ENCODE data around the gene BCKDK. TPM values are rescaled to one million over a fixed set of nuclear protein-coding genes. Genes with fewer than 3 reads are reported as not detected.
"Not testable (repeated sequence)": the region's sequence is repeated elsewhere in the genome, so short reads cannot be mapped to it uniquely, and the experiment has no call there.

The BCKDK gene
- total and polyA plus RNA-seq, 2 donors = 9.3 to 16.7 TPM

DNA sequence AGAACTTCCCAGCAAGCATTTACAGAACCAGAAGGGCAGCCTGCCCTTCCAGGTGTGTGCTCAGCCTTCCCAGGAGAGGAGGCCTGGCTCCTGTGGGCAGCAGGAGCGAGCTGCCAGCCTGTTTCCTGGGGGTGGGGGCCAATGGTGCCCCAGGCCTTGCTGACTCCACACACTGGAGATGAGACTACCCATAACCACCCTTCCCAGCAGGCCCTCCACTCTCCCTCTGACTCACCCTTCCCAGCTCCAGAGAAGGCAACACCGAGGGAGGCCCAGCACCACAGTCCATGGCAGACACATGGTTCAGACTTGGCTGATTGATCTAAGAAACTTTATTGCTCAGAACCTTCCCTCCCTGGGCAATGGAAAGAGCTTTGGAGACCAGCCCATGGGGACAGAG, 17.6 kb upstream of the BCKDK start:
- 98% methylated on average over 2 of the region's 2 CpGs for WGBS
- Histone ChIP-seq H3K4me1 (ENCODE audit: control insufficient read depth in 2 of 2, insufficient read depth in 2 of 2, low read length in 2 of 2) (peaks cover 10 to 15% of the 10 kb centered on the region in 2 donors), H3K9me3 (ENCODE audit: control insufficient read depth in 2 of 2, insufficient read depth in 1 of 2, low read length in 1 of 2) (peaks cover 0 to 4% of the 10 kb centered on the region in 2 donors), H3K36me3 (ENCODE audit: control insufficient read depth in 2 of 2, insufficient read depth in 2 of 2, low read length in 1 of 2) (peaks cover 36 to 42% of the 10 kb centered on the region in 2 donors), H3K27ac (ENCODE audit: low read depth in 1 of 2, low read length in 1 of 2) (no peak overlapping the region), H3K4me3 (ENCODE audit: low read length in 2 of 2) (no peak overlapping the region), H3K27me3 (ENCODE audit: control insufficient read depth in 2 of 2, insufficient read depth in 1 of 2, low read length in 1 of 2) (no peaks in the 10 kb centered on the region)
- DNase-seq (ENCODE audit: low read depth in 6 of 9, low spot score in 9 of 9) = no peak

DNA sequence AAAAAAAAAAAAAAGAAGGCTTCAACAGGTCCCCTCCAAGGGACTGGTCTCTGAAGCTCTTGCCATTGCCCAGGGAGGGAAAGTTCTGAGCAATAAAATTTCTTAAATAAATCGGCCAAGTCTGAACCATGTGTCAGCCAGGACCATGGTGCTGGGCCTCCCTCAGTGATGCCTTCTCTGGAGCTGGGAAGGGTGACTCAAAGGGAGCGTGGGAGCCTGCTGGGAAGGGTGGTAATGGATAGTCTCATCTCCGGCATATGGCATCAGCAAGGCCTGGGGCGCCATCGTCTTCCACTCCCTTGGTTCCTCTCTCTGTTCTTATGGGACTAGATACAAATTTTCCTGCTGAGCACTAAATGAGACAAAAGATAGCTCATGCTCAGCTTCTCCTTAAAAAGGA, 15.9 kb upstream of the BCKDK start:
- 98% methylated on average over 5 of the region's 5 CpGs for WGBS

DNA sequence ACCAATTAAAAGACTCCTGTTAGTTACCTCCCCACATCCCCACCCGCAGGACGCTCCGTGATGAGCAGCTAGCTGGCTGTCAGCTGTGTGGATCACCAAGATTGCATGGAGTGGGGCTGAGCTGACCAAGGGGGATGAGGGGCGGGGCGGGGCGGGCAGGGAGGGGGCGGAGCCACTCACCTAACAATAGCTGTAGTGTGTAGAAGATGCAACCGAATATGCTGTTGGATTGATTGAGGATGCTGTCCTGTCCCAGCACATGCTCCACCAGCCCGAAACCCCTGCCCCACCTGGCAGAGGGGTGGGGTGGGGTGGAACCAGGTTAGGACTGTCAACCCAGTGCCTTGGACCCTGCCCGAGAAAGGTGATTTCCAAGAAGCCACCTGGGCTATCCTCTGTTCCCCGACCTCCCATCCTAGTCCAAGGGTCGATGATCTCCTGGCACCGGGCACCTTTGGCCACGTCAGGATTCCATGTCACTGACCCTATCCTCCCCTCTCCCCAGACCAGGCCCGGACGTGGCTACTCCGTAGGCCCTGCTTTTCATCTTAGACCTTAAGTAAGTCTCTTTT, 15.0 kb upstream of the BCKDK start:
- Histone ChIP-seq H3K9me3 (ENCODE audit: control insufficient read depth in 2 of 2, insufficient read depth in 1 of 2, low read length in 1 of 2) (peaks cover 0 to 4% of the 10 kb centered on the region in 2 donors), H3K27me3 (ENCODE audit: control insufficient read depth in 2 of 2, insufficient read depth in 1 of 2, low read length in 1 of 2) (no peaks in the 10 kb centered on the region), H3K4me3 (ENCODE audit: low read length in 2 of 2) (no peak overlapping the region), H3K4me1 (ENCODE audit: control insufficient read depth in 2 of 2, insufficient read depth in 2 of 2, low read length in 2 of 2) (peaks cover 10 to 18% of the 10 kb centered on the region in 2 donors), H3K27ac (ENCODE audit: low read depth in 1 of 2, low read length in 1 of 2) (peak overlapping the region in 1 of 2 donors; percentile 18), H3K36me3 (ENCODE audit: control insufficient read depth in 2 of 2, insufficient read depth in 2 of 2, low read length in 1 of 2) (peaks cover 19 to 25% of the 10 kb centered on the region in 2 donors)
- 86% methylated on average over 17 of the region's 17 CpGs for WGBS
- DNase-seq (ENCODE audit: low read depth in 6 of 9, low spot score in 9 of 9) = no peak

More for the DNA sequence above, 15.9 kb upstream of the BCKDK start:
- Histone ChIP-seq H3K27ac (ENCODE audit: low read depth in 1 of 2, low read length in 1 of 2) (no peak overlapping the region), H3K36me3 (ENCODE audit: control insufficient read depth in 2 of 2, insufficient read depth in 2 of 2, low read length in 1 of 2) (peaks cover 20 to 29% of the 10 kb centered on the region in 2 donors), H3K27me3 (ENCODE audit: control insufficient read depth in 2 of 2, insufficient read depth in 1 of 2, low read length in 1 of 2) (no peaks in the 10 kb centered on the region), H3K9me3 (ENCODE audit: control insufficient read depth in 2 of 2, insufficient read depth in 1 of 2, low read length in 1 of 2) (peaks cover 0 to 4% of the 10 kb centered on the region in 2 donors), H3K4me1 (ENCODE audit: control insufficient read depth in 2 of 2, insufficient read depth in 2 of 2, low read length in 2 of 2) (peaks cover 10 to 18% of the 10 kb centered on the region in 2 donors), H3K4me3 (ENCODE audit: low read length in 2 of 2) (no peak overlapping the region)
- no peak for DNase-seq (ENCODE audit: low read depth in 6 of 9, low spot score in 9 of 9)

DNA sequence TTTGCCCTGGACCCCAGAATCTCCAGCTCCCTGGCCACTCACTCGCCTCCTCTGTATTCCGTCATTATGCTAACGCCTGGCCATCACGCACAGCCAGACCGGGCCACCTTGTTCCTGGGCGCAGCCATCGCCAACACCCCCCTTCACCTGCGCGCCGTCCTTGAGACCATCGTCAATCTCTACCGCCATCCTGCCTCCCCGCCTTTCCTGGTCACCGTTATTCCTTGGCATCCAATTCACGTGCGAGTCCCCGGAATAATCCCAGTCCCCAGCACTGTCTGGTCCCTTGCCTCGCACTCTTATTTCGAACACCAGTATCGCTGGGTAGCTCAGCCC, 14.1 kb upstream of the BCKDK start:
- peaks cover 0 to 4% of the 10 kb centered on the region in 2 donors for H3K9me3 ChIP-seq (ENCODE audit: control insufficient read depth in 2 of 2, insufficient read depth in 1 of 2, low read length in 1 of 2)
- peaks cover 10 to 18% of the 10 kb centered on the region in 2 donors for H3K4me1 ChIP-seq (ENCODE audit: control insufficient read depth in 2 of 2, insufficient read depth in 2 of 2, low read length in 2 of 2)
- no peak for DNase-seq (ENCODE audit: low read depth in 6 of 9, low spot score in 9 of 9)
- H3K27me3 ChIP-seq (ENCODE audit: control insufficient read depth in 2 of 2, insufficient read depth in 1 of 2, low read length in 1 of 2) = no peaks in the 10 kb centered on the region
- H3K4me3 ChIP-seq (ENCODE audit: low read length in 2 of 2) = peak overlapping the region; percentile 79 to 90
- H3K36me3 ChIP-seq (ENCODE audit: control insufficient read depth in 2 of 2, insufficient read depth in 2 of 2, low read length in 1 of 2) = peaks cover 19% of the 10 kb centered on the region in 2 donors
- WGBS = 2% methylated on average over 20 of the region's 20 CpGs
- peak overlapping the region; percentile 97 for H3K27ac ChIP-seq (ENCODE audit: low read depth in 1 of 2, low read length in 1 of 2)

DNA sequence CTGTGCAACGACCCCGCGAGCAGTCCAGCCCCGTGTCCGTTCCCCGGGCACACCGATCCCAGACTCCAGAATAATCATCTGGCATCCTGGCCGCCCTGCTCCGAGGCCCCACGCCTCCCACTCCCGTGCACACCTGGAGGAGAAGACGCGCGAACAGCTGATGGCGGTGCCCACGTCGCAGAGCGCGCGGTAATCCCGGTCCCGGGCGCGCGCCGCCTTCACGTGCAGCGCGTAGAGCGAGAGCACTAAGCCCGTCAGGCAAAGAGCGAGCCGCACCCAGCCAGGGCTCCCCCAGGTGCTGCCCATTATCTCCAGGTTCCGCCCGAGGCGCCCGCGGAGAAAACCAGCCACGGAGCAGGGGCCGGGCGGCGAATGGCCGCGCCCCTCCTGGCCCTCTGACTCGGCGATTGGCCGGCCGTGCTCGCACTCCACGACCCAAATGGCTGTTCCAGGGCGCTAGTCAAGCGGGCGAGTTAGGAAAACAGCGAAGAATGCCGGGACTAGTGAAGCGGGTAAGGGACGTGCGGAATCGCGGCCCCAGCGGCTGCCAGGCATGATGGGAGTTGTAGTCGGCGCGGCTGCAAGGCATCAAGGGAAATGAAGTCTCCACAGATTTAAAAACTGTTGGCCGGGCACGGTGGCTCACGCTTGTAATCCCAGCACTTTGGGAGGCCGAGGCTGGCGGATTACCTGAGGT, 13.6 kb upstream of the BCKDK start, which contains the start of gene VKORC1:
TSS of gene VKORC1 (minus strand) at position 374 of the 697 bp plus-strand sequence. CDS start at position 306, 68 bp downstream.
- H3K4me1 ChIP-seq (ENCODE audit: control insufficient read depth in 2 of 2, insufficient read depth in 2 of 2, low read length in 2 of 2) = peaks cover 10 to 18% of the 10 kb centered on the region in 2 donors
- peak within 1 kb of the TSS; percentile 79 to 90 for H3K4me3 ChIP-seq (ENCODE audit: low read length in 2 of 2)
- no peaks in the 10 kb centered on the region for H3K27me3 ChIP-seq (ENCODE audit: control insufficient read depth in 2 of 2, insufficient read depth in 1 of 2, low read length in 1 of 2)
- peak; percentile 65 to 93 (median 82) for DNase-seq (ENCODE audit: low read depth in 6 of 9, low spot score in 9 of 9)
- H3K9me3 ChIP-seq (ENCODE audit: control insufficient read depth in 2 of 2, insufficient read depth in 1 of 2, low read length in 1 of 2) = peaks cover 0 to 4% of the 10 kb centered on the region in 2 donors
- peak within 1 kb of the TSS; percentile 97 for H3K27ac ChIP-seq (ENCODE audit: low read depth in 1 of 2, low read length in 1 of 2)
- peaks cover 14 to 19% of the 10 kb centered on the region in 2 donors for H3K36me3 ChIP-seq (ENCODE audit: control insufficient read depth in 2 of 2, insufficient read depth in 2 of 2, low read length in 1 of 2)
- WGBS = under 1% methylated on average over 69 of the region's 69 CpGs

DNA sequence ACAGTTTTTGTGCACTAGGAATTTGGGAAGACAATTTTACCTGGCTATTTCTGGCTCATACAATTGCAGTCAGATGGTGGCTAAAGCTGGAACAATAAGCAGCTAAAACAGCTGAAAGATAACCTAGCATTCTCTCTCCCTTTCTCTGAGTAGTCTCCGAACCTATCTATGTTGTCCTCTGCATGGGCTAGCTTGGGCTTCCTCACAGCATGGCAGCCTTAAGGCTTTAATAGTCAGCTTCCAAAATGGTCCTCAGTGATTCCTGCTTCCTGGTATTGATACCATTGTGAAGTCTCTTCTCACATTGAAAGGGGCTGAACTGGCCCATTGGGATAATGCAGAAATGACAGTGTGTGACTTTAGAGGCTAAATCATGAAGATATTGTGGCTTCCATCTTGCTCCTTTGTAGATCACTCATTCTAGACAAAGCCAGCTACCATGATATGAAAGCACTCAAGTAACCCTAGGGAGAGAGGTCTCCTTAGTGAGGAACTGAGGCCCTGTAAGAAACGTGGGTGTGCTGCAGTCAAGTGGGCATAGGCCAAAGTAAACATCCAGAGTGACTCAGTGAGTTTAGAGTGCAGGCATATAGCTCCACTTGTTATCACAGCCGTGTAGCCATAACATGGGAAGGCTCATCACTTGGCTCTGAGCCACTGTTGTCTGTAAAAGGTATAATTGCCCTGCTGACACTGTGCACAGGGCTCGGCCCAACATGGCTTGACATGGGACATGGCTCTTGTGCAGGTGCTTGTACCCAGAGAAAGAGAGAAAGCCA, 8.1 kb upstream of the BCKDK start:
- H3K4me1 ChIP-seq (ENCODE audit: control insufficient read depth in 2 of 2, insufficient read depth in 2 of 2, low read length in 2 of 2) = peaks cover 0 to 7% of the 10 kb centered on the region in 2 donors
- 88% methylated on average over 4 of the region's 4 CpGs for WGBS
- no peaks in the 10 kb centered on the region for H3K9me3 ChIP-seq (ENCODE audit: control insufficient read depth in 2 of 2, insufficient read depth in 1 of 2, low read length in 1 of 2)

DNA sequence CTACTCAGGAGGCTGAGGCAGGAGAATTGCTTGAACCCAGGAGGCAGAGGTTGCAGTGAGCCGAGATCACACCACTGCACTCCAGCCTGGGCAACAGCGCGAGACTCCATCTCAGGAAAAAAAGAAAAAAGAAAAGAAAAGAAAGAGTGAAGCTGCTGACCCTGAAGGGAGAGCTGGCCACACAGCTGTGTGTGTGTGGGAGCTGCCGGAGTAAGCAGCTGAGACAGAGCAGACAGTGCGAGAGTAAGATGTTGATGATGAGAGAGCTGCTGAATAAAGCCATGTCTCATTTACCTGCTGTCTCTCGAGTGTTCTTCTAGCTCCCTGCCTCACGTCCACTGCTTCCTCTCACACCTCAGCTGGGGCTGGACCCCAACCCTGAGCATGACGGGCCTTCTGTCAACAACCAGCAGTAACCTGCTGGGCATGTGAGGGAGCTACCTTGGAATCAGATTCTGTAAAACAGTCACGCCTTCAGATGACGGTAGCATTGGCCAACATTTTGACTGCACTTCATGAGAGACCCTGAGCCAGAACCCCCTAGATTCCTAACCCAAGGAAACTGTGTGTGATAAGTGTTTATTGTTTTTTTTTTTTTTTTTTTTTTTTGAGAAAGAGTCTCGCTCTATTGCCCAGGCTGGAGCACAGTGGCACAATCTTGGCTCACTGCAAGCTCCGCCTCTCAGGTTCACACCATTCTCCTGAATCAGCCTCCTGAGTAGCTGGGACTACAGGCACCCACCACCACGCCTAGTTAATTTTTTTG, 7.1 kb upstream of the BCKDK start:
- not testable (repeated sequence) for H3K4me3 ChIP-seq (ENCODE audit: low read length in 2 of 2); H3K4me1 ChIP-seq (ENCODE audit: control insufficient read depth in 2 of 2, insufficient read depth in 2 of 2, low read length in 2 of 2); H3K27ac ChIP-seq (ENCODE audit: low read depth in 1 of 2, low read length in 1 of 2); H3K9me3 ChIP-seq (ENCODE audit: control insufficient read depth in 2 of 2, insufficient read depth in 1 of 2, low read length in 1 of 2); DNase-seq (ENCODE audit: low read depth in 6 of 9, low spot score in 9 of 9); H3K27me3 ChIP-seq (ENCODE audit: control insufficient read depth in 2 of 2, insufficient read depth in 1 of 2, low read length in 1 of 2); H3K36me3 ChIP-seq (ENCODE audit: control insufficient read depth in 2 of 2, insufficient read depth in 2 of 2, low read length in 1 of 2)
- 96% methylated on average over 13 of the region's 13 CpGs for WGBS

More for the DNA sequence above, 8.1 kb upstream of the BCKDK start:
- H3K27me3 ChIP-seq (ENCODE audit: control insufficient read depth in 2 of 2, insufficient read depth in 1 of 2, low read length in 1 of 2) = no peaks in the 10 kb centered on the region
- H3K36me3 ChIP-seq (ENCODE audit: control insufficient read depth in 2 of 2, insufficient read depth in 2 of 2, low read length in 1 of 2) = no peaks in the 10 kb centered on the region
- no peak overlapping the region for H3K4me3 ChIP-seq (ENCODE audit: low read length in 2 of 2)
- no peak for DNase-seq (ENCODE audit: low read depth in 6 of 9, low spot score in 9 of 9)
- no peak overlapping the region for H3K27ac ChIP-seq (ENCODE audit: low read depth in 1 of 2, low read length in 1 of 2)

DNA sequence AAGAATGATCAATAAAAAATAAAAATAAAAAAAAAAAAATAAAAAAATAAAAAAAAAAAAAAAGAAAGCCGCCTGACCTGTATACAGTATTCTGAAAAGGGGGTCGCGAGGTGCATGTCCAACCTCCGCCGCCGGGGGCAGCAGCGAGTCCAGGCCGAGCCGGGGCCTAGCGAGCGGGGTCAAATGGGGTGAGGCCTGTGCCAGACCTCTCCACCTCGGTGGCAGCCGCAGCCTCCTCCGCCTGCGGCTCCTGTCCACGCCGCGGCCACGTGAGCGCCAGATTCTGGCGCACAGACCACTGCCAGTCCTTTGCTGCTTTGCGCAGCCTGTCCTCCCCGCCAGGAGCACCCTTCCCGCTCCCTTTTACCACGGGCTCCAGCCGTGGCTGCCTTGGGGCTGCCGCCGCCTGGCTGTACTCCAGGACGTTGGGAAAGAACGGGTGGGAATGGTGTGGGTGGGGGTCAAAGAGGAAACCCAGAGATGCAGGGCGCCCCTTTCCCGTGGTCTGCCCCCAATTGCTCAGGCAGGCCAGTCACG, 2.4 kb upstream of the BCKDK start:
- H3K36me3 ChIP-seq (ENCODE audit: control insufficient read depth in 2 of 2, insufficient read depth in 2 of 2, low read length in 1 of 2) = peaks cover 8 to 14% of the 10 kb centered on the region in 2 donors
- H3K27ac ChIP-seq (ENCODE audit: low read depth in 1 of 2, low read length in 1 of 2) = no peak overlapping the region
- peaks cover 15 to 18% of the 10 kb centered on the region in 2 donors for H3K4me1 ChIP-seq (ENCODE audit: control insufficient read depth in 2 of 2, insufficient read depth in 2 of 2, low read length in 2 of 2)
- WGBS = 23% methylated on average over 33 of the region's 33 CpGs
- no peak overlapping the region for H3K4me3 ChIP-seq (ENCODE audit: low read length in 2 of 2)
- H3K9me3 ChIP-seq (ENCODE audit: control insufficient read depth in 2 of 2, insufficient read depth in 1 of 2, low read length in 1 of 2) = no peaks in the 10 kb centered on the region
- no peaks in the 10 kb centered on the region for H3K27me3 ChIP-seq (ENCODE audit: control insufficient read depth in 2 of 2, insufficient read depth in 1 of 2, low read length in 1 of 2)
- DNase-seq (ENCODE audit: low read depth in 6 of 9, low spot score in 9 of 9) = peak in 6 of 9 donors; percentile 42 to 72 (median 61)
